PC-9 (cell line): ENCODE measurements around the gene CROT.

Experiments
- CTCF ChIP-seq: fragments of 200-600 bp; sonication (generic); conservative IDR thresholded peaks from 2 replicates; pipeline ENCODE4 v1.6.1; 2017; ENCODE audit warnings: mixed run types, antibody characterized with exemption, mild to moderate bottlenecking, moderate library complexity
- EZH2 ChIP-seq: fragments of 200-600 bp; sonication (generic); IDR thresholded peaks from 2 replicates; pipeline ENCODE4 v1.8.0; 2017; ENCODE audit warnings: antibody characterized with exemption, low read depth

- no peak for TF ChIP-seq CTCF
- TF ChIP-seq EZH2: no peak
Measured at GRCh38 chr7:87413951-87414793, 68.7 kb downstream of the CROT start.
